NB4 (cell line): ENCODE results near the gene LMAN2.

Experiments used
- CTCF ChIP-seq: IDR thresholded peaks from one replicate; pipeline ENCODE4 v1.5.1; 2012; ENCODE audit warnings: low read depth, low read length
- MAX ChIP-seq: IDR thresholded peaks from 2 replicates; pipeline ENCODE4 v1.6.1; 2011; ENCODE audit warnings: low read depth, low read length
- POLR2A ChIP-seq: IDR thresholded peaks from 2 replicates; pipeline ENCODE4 v1.6.1; 2011; ENCODE audit warnings: mild to moderate bottlenecking; ENCODE audit not compliant: insufficient read length; ENCODE audit errors: extremely low read depth

GRCh38 chr5:177377851-177378776 lies 26.6 kb upstream of the LMAN2 start:
- no peak for TF ChIP-seq CTCF
- no peak for TF ChIP-seq POLR2A
- TF ChIP-seq MAX: no peak
